ENCODE measurements around the gene FOXN3. TPM values are rescaled to one million over a fixed set of nuclear protein-coding genes. Genes with fewer than 3 reads are reported as not detected.

Gene FOXN3
- total RNA-seq, 1 donor from 2014 or later, result 108 TPM

DNA sequence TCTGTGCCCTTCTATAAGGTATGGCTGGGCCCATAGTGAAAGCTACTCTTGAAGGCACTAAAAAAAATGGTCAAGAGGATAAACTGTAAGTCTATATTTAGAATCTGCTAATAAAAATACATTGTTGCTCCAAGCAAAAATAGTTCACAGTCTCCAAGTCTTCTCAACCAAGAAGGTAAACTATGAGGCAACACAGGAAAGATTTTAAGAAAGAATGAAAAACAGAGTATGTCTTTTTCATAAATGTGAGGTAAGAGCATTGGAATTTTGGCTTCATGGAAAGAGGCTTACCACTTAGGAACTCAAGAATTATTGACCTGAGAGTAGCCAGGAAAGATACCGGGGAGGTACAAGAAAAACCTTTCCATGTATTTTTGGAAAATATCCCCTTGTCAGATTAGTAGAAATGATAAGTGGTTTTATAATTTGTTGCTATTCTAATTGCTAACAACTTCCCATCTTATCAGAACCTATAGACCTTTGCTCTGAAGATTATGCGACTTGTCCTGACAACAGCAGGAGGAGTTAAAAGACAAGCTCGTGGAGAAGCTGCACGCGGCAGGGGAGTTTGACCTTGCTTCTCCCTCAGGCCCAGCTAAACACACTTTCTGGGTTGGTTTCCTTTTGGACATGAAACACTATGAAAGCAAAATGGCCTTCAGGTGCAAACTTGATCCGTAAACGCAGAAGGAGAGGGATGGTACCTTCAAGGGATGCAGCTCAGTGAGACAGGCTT is 238.1 kb downstream of the FOXN3 start:
- H3K27ac Mint-ChIP-seq (ENCODE audit: unreplicated experiment), result no peak overlapping the region
- H3K36me3 Mint-ChIP-seq (ENCODE audit: low read depth, unreplicated experiment), result peaks cover 21% of the 10 kb centered on the region
- H3K4me3 Mint-ChIP-seq (ENCODE audit: unreplicated experiment), result no peak overlapping the region
- H3K9me3 Mint-ChIP-seq (ENCODE audit: unreplicated experiment), result no peaks in the 10 kb centered on the region
- TF ChIP-seq, protein P1, sequence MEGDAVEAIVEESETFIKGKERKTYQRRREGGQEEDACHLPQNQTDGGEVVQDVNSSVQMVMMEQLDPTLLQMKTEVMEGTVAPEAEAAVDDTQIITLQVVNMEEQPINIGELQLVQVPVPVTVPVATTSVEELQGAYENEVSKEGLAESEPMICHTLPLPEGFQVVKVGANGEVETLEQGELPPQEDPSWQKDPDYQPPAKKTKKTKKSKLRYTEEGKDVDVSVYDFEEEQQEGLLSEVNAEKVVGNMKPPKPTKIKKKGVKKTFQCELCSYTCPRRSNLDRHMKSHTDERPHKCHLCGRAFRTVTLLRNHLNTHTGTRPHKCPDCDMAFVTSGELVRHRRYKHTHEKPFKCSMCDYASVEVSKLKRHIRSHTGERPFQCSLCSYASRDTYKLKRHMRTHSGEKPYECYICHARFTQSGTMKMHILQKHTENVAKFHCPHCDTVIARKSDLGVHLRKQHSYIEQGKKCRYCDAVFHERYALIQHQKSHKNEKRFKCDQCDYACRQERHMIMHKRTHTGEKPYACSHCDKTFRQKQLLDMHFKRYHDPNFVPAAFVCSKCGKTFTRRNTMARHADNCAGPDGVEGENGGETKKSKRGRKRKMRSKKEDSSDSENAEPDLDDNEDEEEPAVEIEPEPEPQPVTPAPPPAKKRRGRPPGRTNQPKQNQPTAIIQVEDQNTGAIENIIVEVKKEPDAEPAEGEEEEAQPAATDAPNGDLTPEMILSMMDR (IDR thresholded peaks at IDR 0.05; ENCODE audit: unreplicated experiment), result no peak
- H3K27me3 Mint-ChIP-seq (ENCODE audit: unreplicated experiment), result peaks cover 3% of the 10 kb centered on the region
- peaks cover 11% of the 10 kb centered on the region for H3K4me1 Mint-ChIP-seq (ENCODE audit: unreplicated experiment)
- no peak for DNase-seq (ENCODE audit: low spot score)

GRCh38 chr14:89178376-89178775 is 238.7 kb downstream of the FOXN3 start:
- Mint-ChIP-seq H3K4me1 (ENCODE audit: unreplicated experiment) (peaks cover 5% of the 10 kb centered on the region), H3K9me3 (ENCODE audit: unreplicated experiment) (no peaks in the 10 kb centered on the region), H3K4me3 (ENCODE audit: unreplicated experiment) (no peak overlapping the region), H3K27me3 (ENCODE audit: unreplicated experiment) (peaks cover 3% of the 10 kb centered on the region), H3K36me3 (ENCODE audit: low read depth, unreplicated experiment) (peaks cover 19% of the 10 kb centered on the region), H3K27ac (ENCODE audit: unreplicated experiment) (no peak overlapping the region)
- DNase-seq (ENCODE audit: low spot score), result no peak
- TF ChIP-seq, protein P1 (IDR thresholded peaks at IDR 0.05; ENCODE audit: unreplicated experiment), result no peak

DNA sequence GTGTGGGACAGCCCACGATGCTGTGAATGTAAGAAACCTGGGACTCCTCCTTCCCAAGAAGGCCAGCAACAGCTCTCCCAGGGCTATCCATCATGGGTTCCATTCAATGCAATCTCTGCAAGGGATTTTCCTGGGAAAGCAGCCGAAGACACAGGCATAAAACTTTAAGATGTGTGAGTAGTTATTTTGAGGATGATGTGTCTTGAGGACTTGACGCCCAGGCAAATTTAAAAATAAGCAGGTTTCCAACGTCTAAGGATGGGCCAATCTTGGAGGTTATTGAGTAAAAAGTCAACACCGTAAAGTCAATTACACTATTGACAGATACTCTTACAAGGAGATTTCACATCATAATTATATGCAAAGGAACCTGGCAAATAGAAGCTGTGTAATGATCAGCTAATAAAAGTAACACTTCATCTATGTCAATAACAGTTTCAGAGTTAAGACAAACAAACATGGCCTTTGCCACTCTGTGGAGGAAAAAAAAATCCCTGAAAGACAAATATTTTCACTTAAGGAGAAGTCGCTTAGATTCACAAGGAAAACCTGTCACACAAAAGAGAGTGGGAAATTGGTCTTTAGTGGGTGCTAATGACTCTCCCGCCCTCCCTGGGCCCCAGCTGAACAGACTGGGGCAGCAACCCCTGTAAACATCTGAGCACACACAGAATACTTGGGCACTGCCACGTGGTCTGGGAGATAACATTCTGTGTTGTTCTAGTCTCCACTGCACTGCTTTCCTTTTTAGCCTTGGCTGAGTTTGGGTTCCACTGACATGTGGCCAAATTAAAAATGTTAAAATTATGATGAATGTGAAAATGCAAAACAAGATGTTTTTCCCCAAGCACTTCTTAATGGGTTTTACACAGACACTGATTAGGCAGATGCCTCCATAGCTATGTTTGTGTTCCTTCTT is 240.9 kb downstream of the FOXN3 start:
- Mint-ChIP-seq H3K27ac (ENCODE audit: unreplicated experiment) (no peak overlapping the region), H3K4me3 (ENCODE audit: unreplicated experiment) (no peak overlapping the region), H3K36me3 (ENCODE audit: low read depth, unreplicated experiment) (peaks cover 22% of the 10 kb centered on the region)

GRCh38 chr14:89171628-89172027 is 245.4 kb downstream of the FOXN3 start:
- H3K36me3 Mint-ChIP-seq (ENCODE audit: low read depth, unreplicated experiment), result peaks cover 37% of the 10 kb centered on the region
- no peaks in the 10 kb centered on the region for H3K27me3 Mint-ChIP-seq (ENCODE audit: unreplicated experiment)
- H3K27ac Mint-ChIP-seq (ENCODE audit: unreplicated experiment), result no peak overlapping the region
- peaks cover 10% of the 10 kb centered on the region for H3K4me1 Mint-ChIP-seq (ENCODE audit: unreplicated experiment)
- no peak overlapping the region for H3K4me3 Mint-ChIP-seq (ENCODE audit: unreplicated experiment)
- TF ChIP-seq, protein P1 (IDR thresholded peaks at IDR 0.05; ENCODE audit: unreplicated experiment), result no peak
- H3K9me3 Mint-ChIP-seq (ENCODE audit: unreplicated experiment), result no peaks in the 10 kb centered on the region
- DNase-seq (ENCODE audit: low spot score), result no peak

More for the DNA sequence above, 240.9 kb downstream of the FOXN3 start:
- no peak for DNase-seq (ENCODE audit: low spot score)
- Mint-ChIP-seq H3K27me3 (ENCODE audit: unreplicated experiment) (no peaks in the 10 kb centered on the region), H3K9me3 (ENCODE audit: unreplicated experiment) (no peaks in the 10 kb centered on the region), H3K4me1 (ENCODE audit: unreplicated experiment) (peaks cover 3% of the 10 kb centered on the region)
- TF ChIP-seq, protein P1 (IDR thresholded peaks at IDR 0.05; ENCODE audit: unreplicated experiment), result no peak

All from endothelial cell (in vitro differentiated cells).